GM19395 (cell line): Measurements from ENCODE around the gene LGALS1.

Source experiments
- ATAC-seq: cut with Tn5 transposase; IDR thresholded peaks from one replicate; pipeline ENCODE4 v1.9.1; 2021; ENCODE audit warnings: mild to moderate bottlenecking, moderate library complexity; ENCODE audit not compliant: unreplicated experiment

LGALS1 gene

DNA sequence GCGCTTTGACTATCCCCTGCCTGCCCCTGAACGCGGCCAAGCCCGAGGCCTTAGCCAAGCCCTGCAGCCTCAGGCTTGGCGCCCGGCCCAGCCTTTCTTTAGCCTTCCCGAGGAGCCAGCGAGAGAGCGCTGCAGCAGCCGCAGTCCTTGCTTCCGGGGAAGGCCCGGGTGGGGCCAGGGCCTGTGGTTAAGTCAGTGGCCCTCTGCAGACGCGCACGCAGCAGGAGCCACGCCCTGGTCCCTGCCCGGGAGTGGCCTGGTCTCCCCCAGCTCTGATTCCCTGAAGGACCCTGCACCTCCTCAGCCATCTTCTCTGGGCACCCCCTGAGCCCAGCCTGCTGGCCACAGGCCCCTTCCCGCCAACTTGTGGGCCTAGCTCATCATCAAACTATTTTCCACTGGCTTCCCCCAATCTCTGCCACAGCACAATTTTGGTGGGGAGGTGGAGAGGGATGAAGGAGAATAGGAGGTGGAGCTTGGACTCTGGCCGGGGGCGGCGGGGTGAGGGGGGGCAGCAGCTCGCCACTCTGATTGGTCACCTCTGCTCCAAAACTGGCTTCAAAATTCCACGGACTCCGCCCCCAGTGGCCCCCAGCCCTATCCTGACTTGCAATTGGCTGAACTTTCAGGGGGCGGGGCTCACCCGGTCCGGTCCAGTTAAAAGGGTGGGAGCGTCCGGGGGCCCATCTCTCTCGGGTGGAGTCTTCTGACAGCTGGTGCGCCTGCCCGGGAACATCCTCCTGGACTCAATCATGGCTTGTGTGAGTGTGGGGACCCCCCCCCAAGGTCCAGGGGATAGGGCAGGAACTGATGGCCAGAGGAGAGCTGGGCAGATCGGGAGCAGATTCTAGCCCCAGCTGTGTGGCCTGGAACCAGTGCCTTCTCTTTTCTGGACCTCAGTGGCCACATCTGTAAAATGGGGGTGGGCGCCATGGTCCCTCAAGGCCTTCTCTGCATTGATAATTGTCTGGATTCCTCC, at the start of gene LGALS1:
Gene LGALS1 (plus strand): TSS at position 686 of the 979 bp plus-strand sequence. CDS start 67 bp downstream, at position 753.
- ATAC-seq: peak; percentile 44

DNA sequence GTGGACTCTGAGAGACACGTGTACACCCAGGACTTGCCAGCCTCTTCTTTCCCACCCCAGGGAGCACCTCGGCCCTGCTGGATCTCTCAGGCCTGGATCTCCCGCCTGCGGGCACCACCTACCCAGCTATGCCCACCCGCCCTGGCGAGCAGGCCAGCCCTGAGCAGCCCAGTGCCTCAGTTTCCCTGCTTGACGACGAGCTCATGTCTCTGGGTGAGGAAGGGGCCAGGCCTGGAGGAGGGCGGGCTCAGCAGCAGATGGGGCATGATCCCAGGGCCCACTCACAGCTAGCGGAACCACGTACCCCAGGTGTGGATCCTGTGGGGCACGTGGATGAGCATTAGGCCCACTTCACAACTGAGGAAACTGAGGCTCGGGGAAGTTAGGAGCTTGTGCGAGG, 49.7 kb upstream of the LGALS1 start:
- ATAC-seq: no peak

DNA sequence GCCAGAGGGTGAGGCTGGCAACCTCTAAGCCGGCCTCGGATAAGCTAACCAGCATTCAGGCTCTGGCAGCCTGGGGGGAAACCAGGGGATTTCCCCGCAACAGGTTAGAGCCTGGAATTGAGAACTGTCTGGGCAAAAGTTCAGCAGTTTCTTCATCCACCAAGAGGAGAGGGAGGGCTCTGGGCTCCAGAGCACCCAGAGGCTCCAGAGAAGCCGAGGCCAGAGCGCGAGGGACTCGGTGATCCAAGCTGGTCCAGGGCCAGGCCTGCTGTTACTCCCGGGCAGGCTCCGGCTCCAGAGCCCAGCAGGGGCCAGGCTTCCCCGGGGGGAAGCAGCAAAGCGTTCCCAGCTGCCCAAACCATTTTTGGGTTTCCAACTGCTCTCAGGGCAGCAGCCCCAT, 49.3 kb upstream of the LGALS1 start:
- ATAC-seq: no peak

DNA sequence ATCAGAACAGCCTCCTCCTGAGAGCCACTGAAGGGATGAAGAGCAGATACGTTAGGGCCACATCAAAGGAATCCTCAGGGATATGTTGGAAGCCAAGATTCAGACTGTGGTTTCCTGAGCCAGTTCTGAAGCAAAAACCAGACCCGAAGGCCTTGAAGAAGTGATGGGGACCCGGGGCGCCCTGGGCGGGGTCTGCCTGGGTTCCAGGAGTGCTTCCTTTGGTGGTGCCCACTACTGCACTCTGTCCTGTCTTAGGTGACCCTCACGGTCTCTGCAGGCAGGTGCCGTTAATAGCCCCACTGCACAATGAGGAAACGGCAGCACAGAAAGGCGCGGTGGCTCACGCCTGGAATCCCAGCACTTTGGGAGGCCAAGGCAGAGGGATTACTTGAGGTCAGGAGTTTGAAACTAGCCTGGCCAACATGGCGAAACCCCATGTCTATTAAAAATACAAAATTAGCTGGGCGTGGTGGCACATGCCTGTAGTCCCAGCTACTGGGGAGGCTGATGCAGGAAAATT, 48.8 kb upstream of the LGALS1 start:
- ATAC-seq: no peak

DNA sequence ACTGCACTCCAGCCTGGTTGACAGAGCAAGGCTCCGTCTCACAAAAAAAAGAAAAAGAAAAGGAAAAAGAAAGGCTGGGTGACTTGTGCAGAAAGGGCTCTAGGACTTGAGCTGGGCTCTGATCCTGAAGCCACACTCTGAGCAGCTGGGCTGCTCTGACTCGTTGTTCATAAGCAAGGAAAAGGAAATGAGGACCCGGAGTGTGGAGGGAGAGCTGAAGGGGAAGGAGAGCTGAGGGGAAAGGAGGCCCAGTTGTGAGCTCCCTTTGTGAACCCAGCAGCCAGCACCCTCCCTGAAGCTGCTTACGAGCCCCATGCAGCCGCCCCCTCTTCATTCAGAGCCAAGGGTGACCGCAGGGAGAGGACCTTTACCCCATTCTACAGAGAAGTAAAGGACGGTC, 48.3 kb upstream of the LGALS1 start:
- no peak for ATAC-seq

DNA sequence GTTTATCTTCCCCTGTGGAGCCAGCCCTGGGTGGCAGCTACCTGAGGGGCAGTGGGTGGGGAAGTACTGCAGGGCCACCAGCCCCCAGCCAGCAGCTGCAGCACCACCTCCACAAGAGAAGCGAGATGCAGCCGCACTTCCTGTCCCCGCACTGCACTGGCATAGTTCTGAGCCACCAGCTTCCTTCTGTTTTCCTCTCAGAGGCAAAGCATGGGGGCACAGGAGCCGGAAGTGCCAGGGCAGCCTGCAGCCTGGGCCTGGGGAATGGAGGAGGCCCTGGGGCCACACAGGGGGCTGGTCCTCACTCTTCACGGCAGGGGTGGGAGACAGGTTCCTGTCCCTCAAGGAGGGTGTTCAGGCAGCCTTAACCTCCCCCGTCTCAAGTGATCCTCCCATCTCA, 47.9 kb upstream of the LGALS1 start:
- no peak for ATAC-seq

DNA sequence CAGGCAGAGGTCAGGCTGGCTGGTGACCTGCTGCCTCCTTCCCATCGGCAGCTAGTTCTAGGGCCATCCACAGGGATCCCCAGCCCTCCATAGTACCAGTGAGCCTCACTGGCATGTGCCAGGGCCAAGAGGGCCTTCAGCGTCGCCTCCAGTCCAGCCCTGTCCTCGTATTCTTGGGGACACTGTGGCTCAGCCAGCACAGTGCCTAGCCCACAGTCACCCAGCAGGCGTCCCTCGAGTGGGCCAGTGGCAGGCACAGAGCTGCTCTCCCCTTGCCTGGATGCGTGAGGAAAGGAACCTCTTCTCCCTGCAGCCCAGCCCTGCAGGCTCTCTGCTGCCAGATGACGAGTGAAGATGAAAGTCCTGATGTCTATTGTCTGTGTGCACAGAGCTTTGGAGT, 46.6 kb upstream of the LGALS1 start:
- ATAC-seq: no peak

DNA sequence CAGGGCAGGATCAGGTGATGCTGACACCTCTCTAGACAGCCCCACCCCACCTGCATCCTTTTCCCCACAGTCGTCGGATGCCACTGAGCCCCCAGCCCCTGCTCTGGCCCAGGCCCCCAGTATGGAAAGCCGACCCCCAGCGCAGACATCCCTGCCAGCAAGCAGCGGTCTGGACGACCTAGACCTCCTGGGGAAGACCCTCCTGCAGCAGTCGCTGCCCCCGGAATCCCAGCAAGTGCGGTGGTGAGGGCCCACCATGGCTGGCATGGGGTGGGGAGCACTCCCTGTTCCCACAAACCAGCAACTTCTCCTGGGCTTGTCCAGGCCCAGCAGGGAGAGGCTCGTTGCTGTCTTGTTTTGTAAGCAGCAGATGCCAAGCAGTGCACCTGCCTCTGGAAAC, 45.5 kb upstream of the LGALS1 start:
- no peak for ATAC-seq

DNA sequence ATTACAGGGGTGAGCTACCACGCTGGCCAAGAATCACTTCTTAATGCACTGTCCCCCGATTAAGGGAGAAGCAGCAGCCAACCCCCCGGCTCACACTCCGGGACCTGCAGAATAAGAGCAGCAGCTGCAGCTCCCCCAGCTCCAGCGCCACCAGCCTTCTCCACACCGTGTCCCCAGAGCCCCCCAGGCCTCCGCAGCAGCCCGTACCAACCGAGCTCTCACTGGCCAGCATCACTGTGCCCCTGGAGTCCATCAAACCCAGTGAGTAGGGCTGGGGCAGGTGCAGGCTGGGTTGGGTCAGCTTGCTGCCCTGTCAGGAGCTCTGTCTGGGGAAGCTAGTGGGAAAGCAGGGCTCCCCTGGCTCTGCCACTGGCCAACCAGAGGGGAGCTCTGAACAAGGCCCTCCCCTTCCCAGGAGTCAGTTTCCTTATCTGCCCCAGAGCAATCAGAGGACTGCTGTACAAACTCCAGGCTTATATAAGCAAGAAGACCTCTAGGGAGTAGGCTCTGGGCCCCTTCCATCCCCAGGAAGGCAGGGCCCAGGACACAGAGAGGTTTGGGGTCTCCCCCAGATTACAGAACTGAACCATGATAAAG, 44.5 kb upstream of the LGALS1 start:
- ATAC-seq: no peak

DNA sequence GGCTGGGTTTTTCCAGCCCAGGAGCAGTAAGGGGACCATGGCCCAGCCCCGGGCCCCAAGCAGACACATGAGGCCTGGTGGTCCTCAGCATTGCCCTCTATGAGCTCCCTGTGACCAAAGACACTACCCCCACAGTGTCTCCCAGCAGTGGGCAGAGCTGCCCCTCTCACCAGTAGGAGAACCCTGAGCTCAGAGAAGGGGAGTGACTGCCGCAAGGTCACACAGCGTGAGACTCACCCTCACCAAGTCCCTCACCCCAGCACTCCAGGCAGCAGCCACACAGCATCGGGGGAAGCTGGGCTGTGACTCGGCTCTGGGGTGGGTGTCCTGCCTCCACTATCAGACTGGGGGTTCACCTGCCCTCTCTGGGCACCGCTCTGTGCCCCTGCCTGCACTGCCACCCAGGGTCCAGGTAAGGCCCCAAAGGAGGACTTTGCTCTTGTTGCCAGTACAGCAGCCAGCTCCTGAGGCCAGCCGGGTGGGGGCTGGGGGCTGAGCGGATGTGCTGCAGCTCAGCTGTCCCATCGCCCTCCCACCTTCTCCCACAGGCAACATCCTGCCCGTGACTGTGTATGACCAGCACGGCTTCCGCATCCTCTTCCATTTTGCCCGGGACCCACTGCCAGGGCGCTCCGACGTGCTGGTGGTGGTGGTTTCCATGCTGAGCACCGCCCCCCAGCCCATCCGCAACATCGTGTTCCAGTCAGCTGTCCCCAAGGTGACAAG, 43.8 kb upstream of the LGALS1 start:
- no peak for ATAC-seq

DNA sequence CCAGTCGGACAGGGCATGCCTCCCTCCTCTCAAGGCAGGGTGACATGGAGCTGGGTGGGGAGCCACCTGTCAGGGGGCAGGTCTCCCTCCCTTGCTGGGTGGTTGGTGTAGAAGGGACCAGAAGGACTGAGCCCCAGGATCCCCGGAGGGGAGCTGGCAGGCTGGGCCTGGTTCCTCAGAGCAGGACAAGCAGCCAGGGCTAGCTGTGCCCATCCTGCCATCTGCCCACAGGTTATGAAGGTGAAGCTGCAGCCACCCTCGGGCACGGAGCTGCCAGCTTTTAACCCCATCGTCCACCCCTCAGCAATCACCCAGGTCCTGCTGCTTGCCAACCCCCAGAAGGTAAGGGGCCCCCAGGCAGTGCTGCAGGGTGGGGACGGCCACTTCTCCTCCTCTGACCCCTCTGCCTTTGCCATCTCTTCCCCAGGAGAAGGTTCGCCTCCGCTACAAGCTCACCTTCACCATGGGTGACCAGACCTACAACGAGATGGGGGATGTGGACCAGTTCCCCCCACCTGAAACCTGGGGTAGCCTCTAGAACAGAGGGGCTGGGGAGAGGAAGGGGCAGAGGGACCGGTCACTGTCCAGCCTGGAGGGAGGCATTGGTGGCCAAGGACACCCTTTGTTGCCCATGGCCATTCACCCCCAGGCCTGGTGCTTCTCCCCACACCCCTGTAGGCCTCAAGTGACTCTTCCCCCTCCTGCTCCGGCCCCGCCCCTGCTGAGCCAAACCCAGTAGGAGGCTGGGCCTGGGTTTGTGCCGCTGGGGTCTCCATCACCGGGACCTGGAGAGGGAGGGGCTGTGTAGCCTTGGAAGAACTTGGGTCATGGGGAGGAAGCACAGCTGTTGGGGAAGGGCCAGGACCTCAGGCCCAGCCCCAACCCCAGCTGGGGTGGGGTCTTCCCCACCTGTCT, 43.0 kb upstream of the LGALS1 start:
- no peak for ATAC-seq

DNA sequence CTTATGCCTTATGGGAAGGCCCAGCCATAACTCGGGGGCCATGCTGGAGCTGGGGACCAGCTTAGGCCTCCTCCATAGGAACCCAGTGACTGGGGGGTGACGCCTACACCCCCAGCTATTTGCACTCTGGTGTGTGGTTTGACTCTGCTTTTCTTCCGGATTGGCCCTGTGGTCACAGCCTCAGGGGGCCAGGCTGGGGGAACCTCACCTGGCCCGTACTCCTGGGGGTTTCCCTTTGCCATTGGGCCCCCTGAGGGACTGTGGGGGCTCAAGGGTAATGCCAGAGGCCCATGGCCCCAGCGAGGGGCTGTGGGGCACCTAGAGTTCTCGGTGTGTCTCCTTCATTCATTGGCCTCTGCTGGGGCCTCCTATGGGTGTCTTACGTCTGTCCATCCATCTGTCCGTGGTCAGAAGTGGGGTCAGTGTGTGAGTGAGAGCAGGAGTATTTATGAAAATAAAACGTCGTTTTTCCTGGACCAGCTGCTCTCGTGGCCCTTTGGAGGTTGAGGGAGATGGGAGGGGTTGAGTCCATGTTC, 42.3 kb upstream of the LGALS1 start:
- ATAC-seq: peak; percentile 64

DNA sequence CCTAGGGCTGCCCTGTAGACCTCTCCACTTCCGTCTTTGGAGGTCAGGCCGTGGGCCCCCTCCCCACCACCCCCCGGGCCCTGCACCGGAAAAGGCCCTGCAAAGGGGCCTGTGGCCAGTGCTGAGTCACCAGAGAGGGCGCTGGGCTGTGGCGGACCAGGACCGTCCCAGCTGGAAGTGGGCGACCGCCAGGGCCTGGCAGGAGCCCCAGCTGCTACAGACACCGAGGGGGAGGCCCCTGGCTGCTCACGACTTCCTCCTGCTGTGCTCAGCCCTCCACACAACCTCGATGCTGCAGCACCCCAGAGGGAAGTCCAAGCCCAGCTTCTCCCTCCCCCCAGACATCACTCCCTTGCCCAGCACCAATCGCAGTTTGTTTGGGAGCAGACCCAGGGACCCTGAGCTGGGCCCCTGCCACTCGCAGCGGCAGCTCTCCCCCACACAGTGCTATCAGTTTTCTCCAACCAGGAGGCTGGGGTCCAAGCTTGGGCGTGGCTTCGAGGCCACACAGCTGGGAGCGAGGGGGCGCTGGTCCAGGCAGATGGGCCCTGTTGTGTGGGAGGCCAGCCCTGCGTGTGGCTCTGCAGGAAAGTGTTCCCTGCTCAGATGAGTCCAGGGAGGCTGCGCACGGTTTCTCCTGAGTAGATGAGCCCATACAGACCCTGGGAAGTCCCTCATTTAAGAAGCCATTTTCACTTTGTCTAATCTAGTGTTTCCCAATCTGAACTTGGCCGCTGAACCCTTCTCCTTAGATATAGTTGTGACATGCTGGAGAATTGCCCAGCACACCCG, 41.6 kb upstream of the LGALS1 start:
- ATAC-seq: peak; percentile 49

DNA sequence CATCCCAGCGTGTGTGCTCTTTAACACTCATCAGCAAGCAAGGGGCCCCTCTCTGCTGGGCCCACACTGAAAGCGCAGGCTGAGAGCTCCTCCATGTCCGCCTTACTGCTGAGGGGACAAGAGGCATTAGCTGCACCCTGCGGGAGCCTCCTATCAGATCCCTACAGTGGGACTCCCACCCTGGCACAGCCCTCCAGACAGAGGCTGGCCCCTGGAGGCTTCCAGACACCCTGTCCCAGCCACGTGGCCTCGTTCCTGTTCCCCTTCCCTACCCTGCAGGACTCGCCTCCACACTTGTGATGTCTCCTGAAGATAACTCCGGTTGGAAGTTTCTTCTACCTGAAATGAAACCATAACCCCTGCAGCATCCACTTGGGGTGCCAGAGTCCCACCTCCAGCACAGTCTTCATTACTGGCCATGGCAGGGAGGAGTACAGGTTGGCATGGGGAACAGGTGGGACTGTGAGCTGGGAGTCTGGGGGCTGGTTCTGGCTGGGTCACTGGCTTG, 41.0 kb upstream of the LGALS1 start:
- no peak for ATAC-seq

DNA sequence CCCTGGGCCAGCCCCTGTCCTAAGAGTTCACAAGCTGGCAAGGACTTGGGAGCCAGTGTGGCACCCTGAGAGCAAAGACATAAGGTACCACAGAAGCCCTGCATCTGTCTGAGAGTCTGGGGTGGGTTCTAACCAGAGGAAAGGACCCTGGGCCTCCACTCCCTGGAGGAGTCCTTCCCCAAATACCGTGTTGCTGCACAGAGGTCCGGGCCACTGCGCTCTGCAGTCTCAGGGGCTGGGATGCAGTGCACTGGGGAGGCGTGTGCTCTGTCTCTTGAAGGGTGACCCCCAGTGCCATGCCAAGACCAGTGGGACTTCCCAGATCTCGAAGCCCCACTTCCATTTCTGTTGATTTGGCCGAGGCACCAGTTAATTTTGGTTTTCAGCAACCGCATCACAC, 40.3 kb upstream of the LGALS1 start:
- no peak for ATAC-seq

DNA sequence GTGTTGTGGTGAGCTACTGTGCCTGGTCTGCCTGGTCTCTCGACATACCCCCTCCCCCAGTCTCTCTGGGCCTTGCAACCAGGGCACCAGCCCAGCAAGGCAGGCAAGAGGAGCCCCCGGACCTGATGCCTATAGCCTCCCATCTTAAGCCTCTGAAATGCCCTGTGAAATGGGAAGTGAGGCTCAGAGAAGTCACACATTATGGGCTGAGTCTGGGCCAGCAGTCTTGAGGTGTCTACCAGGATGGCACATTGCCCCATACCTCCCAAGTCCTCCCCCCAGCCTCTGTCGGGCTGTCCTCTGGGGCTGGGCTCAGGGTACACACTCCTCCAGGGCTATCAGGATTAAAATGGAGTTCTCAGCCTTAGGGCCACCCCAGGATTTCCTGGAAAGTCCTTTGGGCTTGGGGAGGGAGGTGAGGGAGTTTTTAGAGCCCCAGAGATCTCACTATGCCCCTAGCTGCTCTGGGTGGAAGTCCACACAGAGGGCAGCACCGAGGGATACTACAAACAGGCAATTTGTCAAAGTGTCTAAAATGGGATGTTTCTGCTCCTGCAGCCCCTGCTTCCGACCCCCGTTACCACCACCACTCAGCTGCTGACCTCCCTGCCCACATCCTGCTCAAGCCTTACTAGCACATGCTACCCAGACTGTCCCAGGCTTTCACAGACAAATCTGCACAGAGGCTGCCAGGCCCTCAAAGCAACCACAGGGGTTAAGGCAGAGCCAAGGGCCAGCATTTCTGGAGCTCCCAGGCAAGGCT, 39.1 kb upstream of the LGALS1 start:
- ATAC-seq: no peak

DNA sequence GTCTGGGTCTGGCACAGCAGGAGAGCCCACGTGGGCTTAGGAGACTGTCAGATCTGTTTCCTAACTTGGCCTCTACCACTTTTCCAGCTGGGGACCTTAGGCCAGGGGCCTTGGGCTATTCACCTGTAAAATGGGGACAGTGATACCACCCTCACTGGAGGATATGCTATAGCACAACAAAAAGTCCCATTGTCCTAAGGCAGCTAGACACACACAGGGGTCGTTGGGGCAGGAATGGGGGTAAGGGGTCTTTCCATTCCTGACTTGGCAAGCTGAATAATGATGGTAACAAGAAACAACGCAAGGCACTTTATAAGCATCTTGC, 38.5 kb upstream of the LGALS1 start:
- ATAC-seq: no peak

DNA sequence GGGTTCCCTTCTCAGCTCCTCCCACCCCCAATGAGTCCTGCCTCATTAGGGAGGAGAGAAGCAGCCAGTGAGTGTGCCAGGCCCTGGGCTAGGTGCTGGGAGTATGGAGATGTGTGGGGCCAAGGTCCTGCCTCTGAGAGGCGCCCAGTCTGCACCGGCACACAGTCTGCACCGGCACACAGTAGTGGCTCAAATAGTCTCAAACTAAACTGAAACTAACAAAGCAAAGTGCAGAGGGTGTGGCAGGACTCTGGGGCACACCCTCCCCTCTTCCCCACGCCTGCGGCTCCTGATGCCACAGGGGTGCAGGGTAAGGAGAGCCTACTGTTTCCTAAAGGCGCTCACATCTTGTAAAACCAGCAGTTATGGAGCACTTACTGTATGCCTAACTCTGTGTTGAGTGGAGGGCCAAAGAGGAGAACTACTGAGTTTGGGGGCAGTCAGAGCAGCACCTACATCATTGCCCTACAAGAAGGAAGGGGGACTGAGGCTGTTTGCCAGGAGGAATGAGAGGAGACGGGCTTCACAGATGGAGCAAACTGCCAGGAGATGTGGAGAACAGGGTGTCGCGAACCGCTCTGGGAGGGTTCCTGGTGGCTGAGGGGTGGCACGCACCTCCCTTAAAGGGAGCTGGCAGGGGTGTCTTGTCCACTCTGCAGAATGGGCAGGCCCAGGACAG, 36.9 kb upstream of the LGALS1 start:
- no peak for ATAC-seq
